AG09319 (cell line): ENCODE measurements around the gene PTPRF.

Experiments used
- DNase-seq: peaks from one replicate; pipeline ENCODE4 v3.0.0-alpha.2; 2010; ENCODE audit warnings: low read depth; ENCODE audit errors: extremely low read depth
- CTCF ChIP-seq: IDR thresholded peaks from 2 replicates; pipeline ENCODE4 v1.5.1; 2011; ENCODE audit warnings: low read depth, mild to moderate bottlenecking, inconsistent platforms, low read length, moderate library complexity

Gene PTPRF

GRCh38 chr1:43659212-43660166 lies 128.8 kb downstream of the PTPRF start:
- no peak for DNase-seq
- no peak for TF ChIP-seq CTCF

- no peak for DNase-seq
- no peak for TF ChIP-seq CTCF
These were observed 129.7 kb downstream of the PTPRF start for GRCh38 chr1:43660355-43660754.

GRCh38 chr1:43664369-43664768 lies 133.7 kb downstream of the PTPRF start:
- TF ChIP-seq CTCF, result no peak
- no peak for DNase-seq

GRCh38 chr1:43666608-43667007 lies 135.9 kb downstream of the PTPRF start:
- no peak for DNase-seq
- no peak for TF ChIP-seq CTCF

- no peak for TF ChIP-seq CTCF
- DNase-seq, result no peak
These were observed 138.3 kb downstream of the PTPRF start for GRCh38 chr1:43668956-43669355.

GRCh38 chr1:43669878-43670277 lies 139.2 kb downstream of the PTPRF start:
- no peak for TF ChIP-seq CTCF

GRCh38 chr1:43671193-43671592 lies 140.5 kb downstream of the PTPRF start:
- no peak for DNase-seq
- TF ChIP-seq CTCF, result no peak

More at GRCh38 chr1:43669878-43670277, 139.2 kb downstream of the PTPRF start:
- DNase-seq, result no peak
